ENCODE data around the gene CFAP299. TPM values are rescaled to one million over a fixed set of nuclear protein-coding genes. Genes with fewer than 3 reads are reported as not detected.

Gene CFAP299
- total and polyA plus RNA-seq, 2 donors (not counting 3 experiments of a cell fraction or from before 2014, with no cell fraction given): not detected

DNA sequence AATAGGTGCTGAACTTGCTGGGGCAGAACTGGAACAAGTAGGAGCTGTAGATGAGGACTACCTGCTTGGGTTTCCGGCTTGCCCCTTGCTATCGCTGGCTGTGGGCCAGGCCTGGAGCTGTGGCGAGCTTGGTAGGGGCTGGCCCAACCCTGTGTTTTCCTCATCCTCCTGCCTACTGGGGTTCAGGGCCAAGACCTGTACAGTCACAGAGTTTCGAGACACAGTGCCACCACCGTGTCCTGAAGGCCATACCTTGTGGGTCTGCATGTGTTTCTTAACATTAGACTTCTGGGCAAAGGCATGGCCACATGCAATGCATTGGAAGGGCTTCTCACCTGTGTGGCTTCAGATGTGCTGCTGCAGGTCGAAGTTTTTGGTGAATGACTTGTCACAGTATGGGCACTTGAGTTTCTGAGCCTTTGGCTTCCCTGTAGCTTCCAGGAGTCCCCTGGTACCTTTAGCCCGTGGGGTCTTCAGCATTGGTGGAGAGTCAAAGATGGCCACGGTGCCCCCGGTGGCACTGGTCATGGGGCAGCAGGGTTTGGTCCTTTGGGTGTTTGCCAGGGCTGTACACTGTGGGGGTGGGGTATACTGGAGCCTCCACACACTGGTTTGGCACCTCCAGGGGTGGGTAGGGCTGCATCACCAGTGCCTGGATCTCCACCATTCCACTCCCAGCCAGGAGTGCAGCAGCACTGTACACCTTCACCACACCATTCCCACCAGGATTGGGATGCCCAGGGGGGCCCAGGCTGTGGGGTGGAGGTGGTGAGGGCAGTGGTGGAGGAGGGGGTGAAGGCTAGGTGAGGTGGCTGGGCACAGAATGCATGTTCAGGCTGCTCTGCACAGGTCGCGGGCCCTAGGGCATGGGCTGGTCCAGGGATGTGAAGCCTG, 52.1 kb downstream of the CFAP299 start:
- FAIRE-seq (no peak), DNase-seq (ENCODE audit: low read depth, low spot score) (no peak)
- dilution Hi-C loops (cut with MboI; ENCODE audit: extremely low pct_ligation_motif_present, low sequenced_read_pairs) (no loop called here), intact Hi-C loops (cut with micrococcal nuclease) (no loop called here)
- no peak overlapping the region for H3K4me3 ChIP-seq (replicated peaks in 1 of 3; ENCODE audit: insufficient read depth in 1 of 3, low read depth in 1 of 3, low read length in 3 of 3)
- no peaks in the 10 kb centered on the region for H3K36me3 ChIP-seq (ENCODE audit: control insufficient read depth in 2 of 2, extremely low read depth in 1 of 2, insufficient read depth in 2 of 2, low read length in 2 of 2)
- no peaks in the 10 kb centered on the region for H3K9me1 ChIP-seq (replicated peaks; ENCODE audit: control insufficient read depth, extremely low read depth, insufficient read depth, low read length)
- H3K9ac ChIP-seq (replicated peaks; ENCODE audit: extremely low read depth, insufficient read depth, low read length): no peak overlapping the region
- TF ChIP-seq POLR2A (IDR thresholded peaks at IDR 0.05; ENCODE audit: low read depth, low read length) (no peak), EZH2 (IDR thresholded peaks at IDR 0.05; ENCODE audit: borderline replicate concordance, low read depth, low read length, severe bottlenecking) (no peak), FOS (IDR thresholded peaks at IDR 0.05; ENCODE audit: borderline replicate concordance, insufficient read depth, low read length) (no peak), MYC (IDR thresholded peaks at IDR 0.05; ENCODE audit: low read depth, low read length) (no peak), JUN (IDR thresholded peaks at IDR 0.05; ENCODE audit: borderline replicate concordance, insufficient read depth, insufficient read length, low read depth) (no peak)
- TF ChIP-seq, protein P1, sequence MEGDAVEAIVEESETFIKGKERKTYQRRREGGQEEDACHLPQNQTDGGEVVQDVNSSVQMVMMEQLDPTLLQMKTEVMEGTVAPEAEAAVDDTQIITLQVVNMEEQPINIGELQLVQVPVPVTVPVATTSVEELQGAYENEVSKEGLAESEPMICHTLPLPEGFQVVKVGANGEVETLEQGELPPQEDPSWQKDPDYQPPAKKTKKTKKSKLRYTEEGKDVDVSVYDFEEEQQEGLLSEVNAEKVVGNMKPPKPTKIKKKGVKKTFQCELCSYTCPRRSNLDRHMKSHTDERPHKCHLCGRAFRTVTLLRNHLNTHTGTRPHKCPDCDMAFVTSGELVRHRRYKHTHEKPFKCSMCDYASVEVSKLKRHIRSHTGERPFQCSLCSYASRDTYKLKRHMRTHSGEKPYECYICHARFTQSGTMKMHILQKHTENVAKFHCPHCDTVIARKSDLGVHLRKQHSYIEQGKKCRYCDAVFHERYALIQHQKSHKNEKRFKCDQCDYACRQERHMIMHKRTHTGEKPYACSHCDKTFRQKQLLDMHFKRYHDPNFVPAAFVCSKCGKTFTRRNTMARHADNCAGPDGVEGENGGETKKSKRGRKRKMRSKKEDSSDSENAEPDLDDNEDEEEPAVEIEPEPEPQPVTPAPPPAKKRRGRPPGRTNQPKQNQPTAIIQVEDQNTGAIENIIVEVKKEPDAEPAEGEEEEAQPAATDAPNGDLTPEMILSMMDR (IDR thresholded peaks at IDR 0.05; ENCODE audit: extremely low read depth in 1 of 2, insufficient read depth in 1 of 2, low read depth in 1 of 2, low read length in 2 of 2): no peak
- TF ChIP-seq, protein P2, sequence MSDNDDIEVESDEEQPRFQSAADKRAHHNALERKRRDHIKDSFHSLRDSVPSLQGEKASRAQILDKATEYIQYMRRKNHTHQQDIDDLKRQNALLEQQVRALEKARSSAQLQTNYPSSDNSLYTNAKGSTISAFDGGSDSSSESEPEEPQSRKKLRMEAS (IDR thresholded peaks at IDR 0.05; ENCODE audit: insufficient read depth, insufficient read length): no peak
- H2AFZ ChIP-seq (ENCODE audit: low read depth, low read length): no peak overlapping the region
- no peaks in the 10 kb centered on the region for H3K4me1 ChIP-seq (ENCODE audit: control insufficient read depth, extremely low read depth, insufficient read depth, low read length)
- H3K4me2 ChIP-seq (ENCODE audit: insufficient read depth, low read length): no peak overlapping the region
- no peak overlapping the region for H3K27ac ChIP-seq (ENCODE audit: insufficient read depth, low read depth, low read length)
- H3K9me3 ChIP-seq (replicated peaks; ENCODE audit: control insufficient read depth, insufficient read depth, low read length): no peaks in the 10 kb centered on the region
- H3K27me3 ChIP-seq (ENCODE audit: control insufficient read depth in 2 of 2, insufficient read depth in 2 of 2, low read length in 2 of 2): no peaks in the 10 kb centered on the region
- POLR2A ChIA-PET: no interaction called here
- CTCF ChIA-PET: no interaction called here
- no peaks in the 10 kb centered on the region for H4K20me1 ChIP-seq (replicated peaks; ENCODE audit: control insufficient read depth, extremely low read depth, insufficient read depth, low read length)
- no TSS peak for BruUV-seq (replicated peaks)
- H3K79me2 ChIP-seq (ENCODE audit: control insufficient read depth, insufficient read depth, low read length): no peaks in the 10 kb centered on the region

Data from endothelial cell of umbilical vein (primary cell).